OCI-LY7 (cell line): ENCODE results near the gene DUOX1.
"Not testable (repeated sequence)": the region's sequence is repeated elsewhere in the genome, so short reads cannot be mapped to it uniquely, and the experiment has no call there.

Experiments
- CTCF ChIP-seq: fragments of 200-600 bp; sonication (generic); conservative IDR thresholded peaks from 2 replicates; pipeline ENCODE4 v1.5.1; 2014; ENCODE audit warnings: mild to moderate bottlenecking, antibody characterized with exemption, low read length, moderate library complexity, mixed read lengths
- EZH2phosphoT487 ChIP-seq: fragments of 200-600 bp; sonication (generic); IDR thresholded peaks from 2 replicates; pipeline ENCODE4 v1.6.1; 2018; ENCODE audit warnings: low read depth, borderline replicate concordance, mild to moderate bottlenecking, mixed run types, antibody characterized with exemption, low read length, moderate library complexity, mixed read lengths

DNA sequence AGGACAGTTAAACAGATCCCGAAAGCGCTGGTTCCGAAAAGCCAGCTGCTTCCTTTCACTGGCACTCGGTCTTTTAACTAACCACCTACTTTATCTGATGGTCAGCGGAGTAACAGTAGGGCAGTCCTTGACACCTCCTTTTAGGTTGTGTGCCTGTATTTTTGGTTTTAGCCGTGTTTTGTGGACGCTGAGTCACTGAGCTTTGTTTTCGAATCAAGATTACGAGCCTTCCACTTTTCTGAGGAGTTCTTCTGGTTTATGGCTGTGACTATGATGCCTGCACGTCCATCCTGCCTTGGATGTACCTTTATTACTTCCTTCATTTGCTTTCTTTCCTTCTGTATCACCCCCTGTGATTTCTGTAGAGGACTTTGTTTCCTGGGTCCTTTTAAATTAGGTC is 47.4 kb upstream of the DUOX1 start:
- not testable (repeated sequence) for TF ChIP-seq CTCF, EZH2phosphoT487
